Measurements from ENCODE around the gene PTPRC.

The PTPRC gene

GRCh38 chr1:198622001-198622400, 16.8 kb upstream of the PTPRC start:
- no peak for DNase-seq

GRCh38 chr1:198623752-198624647, 14.8 kb upstream of the PTPRC start:
- peak; percentile 83 for DNase-seq

- no peak for DNase-seq
Observed at GRCh38 chr1:198624648-198624980, 14.2 kb upstream of the PTPRC start.

GRCh38 chr1:198627436-198628066, 11.3 kb upstream of the PTPRC start:
- DNase-seq, result no peak

- no peak for DNase-seq
Observed at GRCh38 chr1:198628067-198628455, 10.8 kb upstream of the PTPRC start.

GRCh38 chr1:198629610-198630009, 9.2 kb upstream of the PTPRC start:
- DNase-seq, result no peak

- no peak for DNase-seq
Observed at GRCh38 chr1:198630863-198631262, 8.0 kb upstream of the PTPRC start.

- no peak for DNase-seq
Observed at GRCh38 chr1:198631292-198631691, 7.5 kb upstream of the PTPRC start.

- DNase-seq, result no peak
Observed at GRCh38 chr1:198632007-198632406, 6.8 kb upstream of the PTPRC start.

- DNase-seq, result no peak
Observed at GRCh38 chr1:198633675-198634121, 5.1 kb upstream of the PTPRC start.

GRCh38 chr1:198635964-198636363, 2.9 kb upstream of the PTPRC start:
- DNase-seq, result no peak

GRCh38 chr1:198636391-198636790, 2.4 kb upstream of the PTPRC start:
- DNase-seq, result no peak

GRCh38 chr1:198637157-198637556, 1.7 kb upstream of the PTPRC start:
- DNase-seq, result no peak

- DNase-seq, result no peak
Observed at GRCh38 chr1:198637916-198638437, 863 bp upstream of the PTPRC start.

GRCh38 chr1:198638441-198638840, 399 bp upstream of the PTPRC start:
- DNase-seq, result no peak

- no peak for DNase-seq
Observed at GRCh38 chr1:198639671-198640143, 867 bp downstream of the PTPRC start.

GRCh38 chr1:198640174-198640573, 1.3 kb downstream of the PTPRC start:
- DNase-seq, result no peak

GRCh38 chr1:198641501-198641900, 2.7 kb downstream of the PTPRC start:
- peak; percentile 23 for DNase-seq

GRCh38 chr1:198641966-198642668, 3.3 kb downstream of the PTPRC start:
- DNase-seq, result no peak

- no peak for DNase-seq
Observed at GRCh38 chr1:198642983-198643382, 4.1 kb downstream of the PTPRC start.

GRCh38 chr1:198643808-198644207, 5.0 kb downstream of the PTPRC start:
- no peak for DNase-seq

- no peak for DNase-seq
Observed at GRCh38 chr1:198647055-198647454, 8.2 kb downstream of the PTPRC start.

GRCh38 chr1:198648592-198648991, 9.8 kb downstream of the PTPRC start:
- no peak for DNase-seq
